NOMO-1 treated with DMSO at 0.1 percent for 48 hours (cell line): Measurements from ENCODE around the gene IL17C.

Source experiments
- DNase-seq: peaks from one replicate; lab custom pipeline; 2025; ENCODE audit not compliant: unreplicated experiment; lab: John Stamatoyannopoulos, UW

The IL17C gene

DNA sequence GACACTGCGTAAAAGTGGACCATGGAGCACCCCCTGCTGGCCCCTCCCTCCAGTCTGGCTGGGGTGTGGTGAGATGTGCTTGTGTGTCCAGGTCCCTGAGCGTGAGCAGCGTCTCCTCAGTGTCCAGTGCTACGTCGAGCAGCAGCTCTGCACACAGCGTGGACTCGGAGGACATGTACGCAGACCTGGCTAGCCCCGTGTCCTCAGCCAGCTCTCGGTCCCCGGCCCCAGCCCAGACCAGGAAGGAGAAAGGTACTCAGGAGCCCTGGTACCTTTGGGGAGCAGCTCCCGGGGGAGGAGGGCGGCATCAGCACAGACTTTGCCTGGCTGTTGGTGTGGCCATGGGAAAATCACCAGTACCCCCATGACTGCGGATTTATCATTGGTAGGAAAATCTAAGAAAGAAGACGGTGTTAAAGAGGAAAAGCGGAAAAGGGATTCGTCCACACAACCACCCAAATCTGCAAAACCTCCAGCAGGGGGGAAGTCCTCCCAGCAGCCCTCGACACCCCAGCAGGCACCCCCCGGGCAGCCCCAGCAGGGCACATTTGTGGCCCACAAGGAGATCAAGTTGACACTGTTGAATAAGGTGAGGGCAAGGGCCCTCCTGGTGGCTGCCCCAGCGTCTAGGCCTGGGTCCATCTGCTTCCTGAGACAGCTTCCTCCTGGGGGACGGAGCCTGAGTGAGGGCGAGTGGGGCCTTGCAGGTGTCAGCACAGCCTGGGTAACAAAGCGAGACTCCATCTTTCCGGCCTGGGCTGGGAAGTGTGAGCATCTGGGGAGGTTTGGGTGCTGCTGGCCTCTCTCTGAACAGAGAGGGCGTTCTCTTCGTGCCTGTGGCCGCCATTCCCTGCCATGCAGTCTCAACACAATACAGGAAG, 10.6 kb upstream of the IL17C start:
- no peak for DNase-seq

DNA sequence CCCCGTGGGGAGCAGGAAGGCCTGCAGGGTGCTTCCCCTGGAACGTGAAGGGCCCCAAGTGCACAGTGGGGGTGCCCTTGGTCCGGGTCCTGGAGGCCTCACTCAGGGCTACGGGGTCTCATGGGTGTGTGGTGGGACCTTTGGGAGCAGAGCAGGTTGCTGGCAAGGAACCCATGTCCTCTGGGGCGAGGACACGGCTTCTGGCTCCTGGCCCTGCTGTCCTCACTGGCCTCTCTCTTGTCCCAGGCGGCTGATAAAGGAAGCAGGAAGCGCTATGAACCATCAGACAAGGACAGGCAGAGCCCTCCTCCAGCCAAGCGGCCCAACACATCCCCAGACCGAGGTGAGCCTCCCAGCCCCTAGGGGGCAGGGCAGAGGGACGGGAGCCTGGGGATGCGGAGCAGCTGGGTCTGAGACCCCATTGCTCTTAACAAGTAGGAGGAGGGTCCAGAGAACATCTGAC, 9.8 kb upstream of the IL17C start:
- DNase-seq = no peak

DNA sequence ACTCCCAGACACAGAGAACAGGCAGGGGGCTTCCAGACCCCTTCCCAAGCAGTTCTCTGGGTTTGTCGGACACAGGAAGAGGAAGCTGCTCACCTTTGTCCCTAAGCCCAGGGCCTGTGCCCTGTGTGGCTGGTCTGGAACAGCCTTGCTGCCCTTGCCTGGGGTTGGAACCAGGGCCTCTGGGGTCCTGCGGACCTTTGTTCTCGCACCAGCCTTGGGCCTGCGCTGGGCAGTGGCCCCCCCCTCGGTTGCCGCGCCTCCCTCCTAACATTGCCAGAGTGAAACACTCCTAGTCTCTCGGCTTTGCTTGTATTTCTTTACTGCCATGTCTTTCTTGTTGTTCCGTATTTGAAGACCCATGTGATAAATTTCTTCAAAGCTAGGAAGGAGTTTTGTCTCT, 8.5 kb upstream of the IL17C start:
- no peak for DNase-seq

DNA sequence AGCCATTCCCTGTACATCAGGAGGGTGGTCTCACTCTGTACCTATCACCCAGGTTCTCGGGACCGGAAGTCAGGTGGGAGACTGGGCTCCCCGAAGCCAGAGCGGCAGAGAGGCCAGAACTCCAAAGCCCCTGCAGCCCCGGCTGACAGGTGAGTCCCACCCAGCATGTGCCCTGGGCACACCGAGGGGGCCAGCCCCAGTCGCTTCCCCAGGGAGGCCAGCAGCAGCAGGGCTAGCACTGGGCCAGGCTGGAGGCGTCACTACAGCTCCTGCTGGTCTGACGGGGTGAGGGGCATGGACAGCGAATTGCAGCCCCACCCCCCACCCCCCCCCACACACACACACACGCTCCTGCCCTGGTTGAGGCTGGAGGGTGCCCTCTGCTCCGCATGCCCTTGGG, 7.9 kb upstream of the IL17C start:
- no peak for DNase-seq

DNA sequence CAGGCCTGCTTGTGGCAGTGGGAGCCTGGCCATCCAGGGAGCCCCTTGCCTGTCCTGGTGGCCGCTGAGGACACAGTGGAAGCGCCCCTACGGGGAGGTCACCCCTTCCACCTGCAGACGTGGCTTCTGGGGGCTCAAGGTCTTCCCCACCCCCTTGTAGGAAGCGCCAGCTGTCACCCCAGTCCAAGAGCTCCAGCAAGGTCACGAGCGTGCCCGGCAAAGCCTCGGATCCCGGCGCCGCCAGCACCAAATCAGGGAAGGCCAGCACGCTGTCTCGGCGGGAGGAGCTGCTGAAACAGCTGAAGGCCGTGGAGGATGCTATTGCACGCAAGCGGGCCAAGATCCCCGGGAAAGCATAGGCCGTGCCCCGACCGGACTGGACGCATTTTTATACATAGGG, 7.4 kb upstream of the IL17C start:
- DNase-seq = no peak

DNA sequence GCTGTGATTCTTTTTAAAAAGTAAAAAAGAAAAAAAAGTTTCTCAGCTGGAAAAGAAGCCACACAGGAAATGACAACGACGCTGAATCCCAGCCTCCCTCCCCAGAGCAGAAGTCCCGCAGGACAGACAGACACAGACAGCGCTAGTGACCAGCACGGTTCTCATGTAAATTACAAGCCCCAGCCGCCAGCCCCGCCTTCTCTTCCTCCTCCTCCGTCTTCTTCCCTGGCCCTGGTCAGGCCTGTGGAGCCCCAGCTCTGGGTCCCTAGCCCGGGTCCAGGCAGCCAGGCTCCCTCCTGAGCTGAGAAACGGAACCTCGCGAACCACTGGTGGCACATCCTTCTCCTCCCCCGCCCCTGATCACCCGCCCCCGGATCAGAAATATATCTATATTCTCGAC, 7.0 kb upstream of the IL17C start:
- no peak for DNase-seq

DNA sequence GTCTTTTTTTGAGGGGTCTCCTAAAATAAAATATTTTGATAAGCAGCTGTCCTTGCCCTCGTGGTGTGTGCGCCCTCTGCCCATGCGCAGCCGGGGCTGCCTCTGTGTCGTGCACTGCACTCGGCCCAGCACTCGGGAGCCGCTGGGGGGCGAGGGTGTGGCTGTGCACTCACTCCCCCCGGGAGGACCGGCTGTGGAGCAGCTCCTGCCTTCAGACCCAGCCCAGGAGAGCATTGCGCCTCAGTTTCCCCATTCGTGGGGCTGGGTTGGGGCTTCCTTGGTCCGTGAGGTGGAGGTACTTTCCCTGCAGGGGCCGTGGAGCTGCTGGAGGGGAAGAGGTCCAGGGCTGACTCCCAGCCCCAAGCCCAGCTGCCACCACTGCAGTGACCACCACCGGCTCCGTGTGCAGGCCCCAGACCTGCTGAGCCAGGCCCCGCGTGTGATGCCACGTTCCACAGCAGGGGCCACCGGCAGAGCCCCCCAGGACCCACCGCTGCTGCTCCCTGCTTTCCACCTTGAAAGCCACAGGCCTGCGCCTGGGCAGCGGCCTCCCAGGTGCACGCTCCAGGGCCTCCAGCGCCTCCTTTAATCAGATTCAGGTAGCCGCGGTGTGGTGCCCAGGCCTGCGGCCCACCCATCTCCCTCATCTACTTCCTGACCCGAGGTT, 6.3 kb upstream of the IL17C start:
- DNase-seq = no peak

DNA sequence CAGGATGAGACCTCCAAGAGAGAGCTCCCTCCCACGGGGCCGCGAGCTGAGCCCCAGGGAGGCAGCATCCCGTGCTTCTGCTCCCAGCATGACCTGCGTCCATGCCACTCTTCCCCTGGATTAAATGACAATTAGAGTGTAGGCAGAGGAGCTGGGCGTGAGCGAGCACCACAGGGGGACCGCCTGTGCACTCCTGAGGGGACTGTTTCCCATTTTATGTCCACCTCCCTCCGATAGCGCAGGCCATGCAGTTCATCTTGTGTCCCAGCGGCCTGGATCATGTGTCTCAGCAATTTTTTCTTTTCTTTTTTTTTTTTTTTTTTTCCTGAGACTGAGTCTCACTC, 5.8 kb upstream of the IL17C start:
- DNase-seq = no peak

DNA sequence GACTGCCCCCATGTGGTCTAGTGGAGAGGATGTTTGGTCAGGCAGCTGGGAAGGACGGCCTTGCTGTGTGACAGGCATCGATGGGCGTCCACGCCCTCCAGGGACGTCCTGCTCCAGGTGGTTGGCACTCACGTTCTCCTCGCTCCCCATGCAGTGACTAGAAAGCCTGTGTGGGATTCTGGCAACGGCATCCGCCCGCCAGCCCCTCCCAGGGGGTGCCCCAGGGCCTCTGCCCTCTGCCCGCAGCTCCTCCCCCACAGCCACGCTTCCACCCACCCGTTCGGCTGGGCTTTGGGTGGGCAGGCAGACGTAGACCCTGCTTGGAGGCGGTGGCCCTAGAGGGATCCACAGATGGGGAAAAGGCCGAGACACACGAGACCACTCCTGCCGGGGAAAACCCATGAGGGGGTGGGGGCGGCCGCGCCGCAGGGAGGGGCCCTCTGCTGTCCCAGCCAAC, 4.7 kb upstream of the IL17C start:
- no peak for DNase-seq

DNA sequence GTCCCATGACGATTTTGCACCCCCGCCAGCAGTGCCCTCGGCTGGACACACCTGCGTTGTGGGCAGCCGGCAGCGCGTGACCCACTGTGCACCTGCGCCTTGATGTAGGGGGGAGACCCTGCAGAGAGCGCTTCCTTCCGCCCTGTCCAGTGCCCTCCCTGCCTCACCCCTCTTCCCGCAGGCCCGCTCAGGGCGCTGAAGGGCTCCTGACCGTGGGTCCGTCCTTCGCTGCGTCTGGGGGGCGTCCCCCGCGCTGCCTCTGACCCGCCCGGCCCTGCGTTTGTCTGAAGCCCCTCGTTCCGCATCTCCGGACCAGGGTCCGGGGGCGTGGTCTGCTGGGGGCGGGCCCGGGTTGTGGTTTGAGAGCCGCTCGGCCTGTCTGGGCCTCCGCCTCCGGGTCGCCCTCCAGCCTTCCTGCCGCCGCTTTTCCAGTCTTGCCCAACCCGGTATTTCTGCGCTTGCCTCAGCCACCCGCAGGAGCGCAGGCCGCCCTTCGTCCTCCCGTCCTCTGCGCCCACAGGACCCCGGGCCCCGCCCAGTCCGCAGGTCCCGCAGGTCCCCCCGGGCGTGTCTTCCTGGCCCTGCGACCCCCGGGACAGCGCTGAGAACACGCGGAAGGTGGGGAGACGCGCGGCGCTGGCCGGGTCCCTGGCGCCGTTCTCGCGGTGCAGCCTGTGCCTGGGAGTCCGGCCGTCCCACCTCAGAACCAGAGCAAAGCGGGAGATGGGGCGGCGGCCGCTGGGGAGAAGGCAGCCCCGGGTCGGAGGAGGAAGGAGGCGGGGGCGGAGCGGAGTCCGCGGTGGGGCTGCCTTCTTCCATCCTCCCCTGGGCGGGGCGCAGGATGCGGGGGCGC, 4.0 kb upstream of the IL17C start:
- DNase-seq = peak; percentile 44

DNA sequence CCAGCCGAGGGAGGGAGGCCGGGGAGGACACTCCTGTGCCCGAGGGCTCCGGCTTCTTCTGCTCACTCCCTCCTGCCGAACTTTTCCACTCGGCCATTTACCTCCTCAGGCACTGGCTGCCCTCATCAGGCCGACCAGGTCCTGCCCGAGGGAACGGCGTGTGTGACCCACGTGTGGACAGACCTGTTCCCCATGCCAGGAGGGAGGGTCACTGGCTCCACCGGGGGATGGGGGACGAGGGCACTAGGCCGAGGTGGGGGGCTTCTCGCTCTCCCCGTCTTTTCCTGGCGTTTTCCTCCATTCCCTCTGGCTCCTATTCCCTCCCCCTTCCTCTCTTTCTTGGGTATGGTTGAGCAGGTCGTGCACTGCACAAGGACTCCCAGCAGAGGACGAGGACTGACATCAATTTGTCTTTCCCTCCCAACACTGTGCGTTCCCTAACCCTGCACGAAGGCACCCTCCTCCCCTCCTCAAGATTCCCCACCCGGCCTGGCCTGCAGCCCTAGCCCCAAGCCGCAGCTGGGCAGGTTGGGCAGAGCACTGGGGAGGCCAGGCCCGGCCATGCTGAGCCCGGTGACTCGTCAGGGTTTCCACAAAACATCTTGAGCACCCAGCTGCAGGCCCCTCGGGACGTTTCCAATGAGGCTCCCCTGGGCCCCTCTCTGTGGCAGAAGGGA, 3.2 kb upstream of the IL17C start:
- DNase-seq = no peak

DNA sequence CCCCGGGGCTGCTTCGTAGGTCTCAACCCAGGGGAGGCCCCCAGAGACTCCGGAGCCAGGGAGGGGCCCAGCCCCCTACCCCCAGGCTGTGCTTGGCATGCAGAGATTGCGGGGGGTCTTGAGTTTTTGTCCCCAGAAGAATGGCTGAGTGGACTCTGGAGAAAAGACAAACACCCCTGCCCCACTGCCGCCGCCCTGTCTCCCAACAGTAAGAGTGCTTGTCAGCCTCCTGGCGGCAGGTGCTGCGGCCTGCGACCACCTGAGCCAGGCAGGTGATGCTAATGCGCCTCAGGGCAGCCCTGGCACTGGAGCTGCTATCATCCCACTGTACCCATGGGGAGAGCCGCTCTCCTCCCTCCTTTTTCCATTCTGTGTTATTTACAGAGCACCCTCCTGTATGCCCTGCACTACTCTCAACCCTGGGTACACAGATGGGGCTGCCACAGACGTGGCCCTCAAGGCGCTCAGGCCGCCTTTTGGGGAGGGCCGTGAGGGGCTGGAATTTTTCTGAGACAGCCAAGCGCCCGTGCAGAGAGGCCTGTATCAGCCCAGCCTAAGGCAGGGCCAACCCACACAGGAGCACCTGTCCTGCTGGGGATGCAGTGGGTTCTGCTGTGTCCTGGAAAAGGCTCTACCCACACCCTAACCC, 2.6 kb upstream of the IL17C start:
- DNase-seq = no peak

DNA sequence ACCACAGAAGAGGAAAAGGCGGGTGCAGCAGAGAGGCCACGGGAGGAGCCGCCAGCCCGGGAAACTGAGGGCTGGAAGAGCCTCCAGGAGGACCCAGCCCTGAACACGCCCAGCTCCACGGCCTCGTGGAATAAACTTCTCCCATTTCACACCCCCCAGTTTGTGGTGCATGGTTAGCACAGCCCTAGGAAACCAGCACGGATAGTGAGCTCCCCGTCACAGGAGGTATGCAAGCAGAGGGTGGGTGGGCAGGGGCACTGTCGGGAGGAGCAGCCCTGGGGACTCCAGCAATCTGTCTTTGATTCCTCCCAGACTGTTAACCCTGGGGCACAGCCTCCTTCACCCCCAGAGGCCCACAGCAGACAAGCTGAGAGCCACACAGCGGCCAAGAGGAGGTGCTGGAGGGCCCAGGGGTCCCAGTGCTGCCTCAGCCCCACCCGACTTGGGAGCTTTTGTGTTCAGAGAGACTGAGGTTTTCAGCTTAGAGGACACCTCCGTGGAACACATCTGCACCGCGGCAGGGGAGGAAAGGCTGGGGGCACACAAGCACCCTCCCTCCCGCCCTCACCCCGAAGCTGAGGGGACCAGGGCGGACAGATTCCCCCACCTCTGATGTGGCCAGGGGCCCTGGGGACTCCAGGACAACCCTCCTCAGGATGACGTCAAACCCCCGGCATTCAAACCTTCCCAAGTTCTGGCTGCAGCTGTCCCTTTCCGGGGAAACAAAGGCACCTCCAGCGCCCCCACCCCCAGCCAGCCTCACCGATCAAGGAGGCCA, 1.7 kb upstream of the IL17C start:
- no peak for DNase-seq

DNA sequence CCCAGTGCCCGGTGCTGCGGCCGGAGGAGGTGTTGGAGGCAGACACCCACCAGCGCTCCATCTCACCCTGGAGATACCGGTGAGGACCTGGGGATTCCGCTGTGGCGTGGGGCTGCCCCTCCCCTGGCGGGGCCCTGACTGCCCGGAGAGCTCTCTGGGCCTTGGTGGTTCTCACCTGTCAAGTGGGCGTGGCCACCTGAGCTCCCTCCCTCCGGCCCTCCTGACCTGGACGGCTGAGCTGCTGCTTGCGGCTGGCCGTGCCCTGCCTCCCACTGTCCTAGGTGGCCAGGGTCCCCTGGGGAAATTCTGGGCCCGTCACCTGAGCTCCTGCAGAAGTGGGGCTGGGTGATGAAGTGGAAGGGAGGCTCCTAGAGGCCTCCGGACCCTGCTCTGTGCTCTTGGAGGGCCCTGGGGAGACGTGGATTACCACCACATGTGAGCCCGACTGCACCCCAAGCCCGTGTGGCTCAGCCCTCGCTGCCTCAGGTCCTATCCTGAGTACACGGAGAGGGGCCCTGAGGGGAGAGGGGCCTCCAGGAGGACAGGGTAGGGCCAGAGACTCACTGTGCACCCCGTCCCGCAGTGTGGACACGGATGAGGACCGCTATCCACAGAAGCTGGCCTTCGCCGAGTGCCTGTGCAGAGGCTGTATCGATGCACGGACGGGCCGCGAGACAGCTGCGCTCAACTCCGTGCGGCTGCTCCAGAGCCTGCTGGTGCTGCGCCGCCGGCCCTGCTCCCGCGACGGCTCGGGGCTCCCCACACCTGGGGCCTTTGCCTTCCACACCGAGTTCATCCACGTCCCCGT, 1.1 kb downstream of the IL17C start:
- DNase-seq = no peak

DNA sequence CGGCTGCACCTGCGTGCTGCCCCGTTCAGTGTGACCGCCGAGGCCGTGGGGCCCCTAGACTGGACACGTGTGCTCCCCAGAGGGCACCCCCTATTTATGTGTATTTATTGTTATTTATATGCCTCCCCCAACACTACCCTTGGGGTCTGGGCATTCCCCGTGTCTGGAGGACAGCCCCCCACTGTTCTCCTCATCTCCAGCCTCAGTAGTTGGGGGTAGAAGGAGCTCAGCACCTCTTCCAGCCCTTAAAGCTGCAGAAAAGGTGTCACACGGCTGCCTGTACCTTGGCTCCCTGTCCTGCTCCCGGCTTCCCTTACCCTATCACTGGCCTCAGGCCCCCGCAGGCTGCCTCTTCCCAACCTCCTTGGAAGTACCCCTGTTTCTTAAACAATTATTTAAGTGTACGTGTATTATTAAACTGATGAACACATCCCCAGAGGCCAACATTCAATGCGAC, 1.7 kb downstream of the IL17C start:
- no peak for DNase-seq

DNA sequence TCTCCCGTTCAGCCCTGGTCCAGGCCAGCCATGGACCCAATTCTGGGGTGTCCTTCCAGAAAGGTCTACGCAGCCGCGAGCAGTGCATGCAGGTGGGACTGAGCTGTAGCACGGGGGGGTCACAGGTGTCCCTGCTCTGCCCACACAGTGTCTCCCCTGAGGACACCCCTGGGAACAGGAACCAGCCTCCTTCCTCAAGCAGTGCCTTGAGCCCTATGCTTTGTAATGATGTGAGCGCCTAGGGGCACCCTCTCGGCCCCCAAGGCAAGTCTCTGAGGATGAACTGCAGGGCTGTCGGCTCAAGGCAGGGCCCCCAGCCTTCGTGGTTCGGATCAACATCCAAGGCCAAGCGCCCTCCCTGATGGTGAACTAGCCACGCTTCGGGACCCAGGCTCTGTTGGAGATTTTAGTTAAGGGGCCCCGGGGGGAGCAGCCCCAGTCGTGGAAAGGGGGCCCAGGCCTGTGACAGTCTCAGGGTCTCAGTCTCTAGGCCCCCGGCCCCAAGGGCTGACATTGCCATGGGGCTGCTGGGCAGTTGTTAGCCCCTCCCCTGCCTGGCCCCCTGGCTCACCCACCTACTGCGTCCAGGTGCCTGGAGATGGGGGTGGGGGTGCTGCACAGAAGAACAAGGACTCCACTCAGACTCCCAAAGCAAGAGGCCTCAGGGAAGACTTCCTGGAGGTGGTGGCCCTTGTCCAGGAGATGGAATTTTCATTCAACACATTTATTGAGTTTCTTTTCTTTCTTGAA, 2.3 kb downstream of the IL17C start:
- DNase-seq = no peak

DNA sequence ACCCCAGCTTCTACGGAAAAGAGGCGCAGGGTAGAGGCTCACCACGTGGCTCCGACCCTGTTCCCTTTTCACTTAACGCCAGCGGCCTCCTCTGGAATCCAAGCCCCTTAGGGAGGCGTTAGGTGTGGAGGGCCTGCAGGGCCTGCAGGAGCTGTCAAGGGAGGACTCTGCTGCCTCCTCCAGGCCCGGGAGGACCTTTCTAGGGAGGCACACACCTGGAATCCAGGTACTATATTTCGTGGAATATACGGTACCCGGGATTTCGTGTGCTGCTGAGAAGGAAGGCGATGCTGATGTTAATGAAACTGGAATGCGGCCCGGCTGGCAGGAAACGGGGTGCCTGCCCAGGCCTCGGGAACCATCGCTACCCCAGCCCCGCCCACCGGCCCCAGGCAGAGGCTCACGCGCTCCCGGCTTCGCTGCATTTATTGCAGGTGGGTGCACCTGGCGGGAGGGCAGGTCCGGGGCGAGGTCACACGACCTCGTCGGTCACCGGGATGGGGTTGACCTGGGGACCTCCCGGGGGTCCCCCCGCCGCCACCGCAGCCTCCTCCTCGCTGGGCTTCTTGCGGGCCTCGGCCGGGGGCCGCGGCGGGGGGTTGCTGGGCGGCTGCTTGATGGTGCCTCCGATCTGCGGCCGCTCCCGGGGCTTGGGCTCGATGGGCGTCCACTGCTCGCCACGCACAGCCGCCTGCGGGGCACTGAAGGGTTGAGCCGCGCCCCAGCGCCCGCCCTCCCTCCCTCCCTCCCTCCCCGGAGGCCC, 4.7 kb downstream of the IL17C start:
- no peak for DNase-seq

DNA sequence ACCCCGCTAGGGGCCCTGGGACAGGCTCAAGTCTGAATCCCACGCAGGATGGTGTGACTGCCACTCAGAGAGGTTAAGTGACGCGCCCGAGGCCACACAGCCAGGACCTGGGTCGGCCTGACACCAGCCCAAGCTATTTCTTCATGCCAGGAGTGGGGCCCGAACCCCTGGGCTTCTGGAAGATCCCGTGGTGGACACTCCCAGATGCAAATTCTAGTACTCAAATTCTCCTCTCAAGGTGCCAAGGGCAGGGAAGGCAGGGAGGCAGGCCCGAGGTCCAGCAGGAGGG, 5.2 kb downstream of the IL17C start:
- no peak for DNase-seq
